ENCODE data around the gene TM9SF4. TPM values are rescaled to one million over a fixed set of nuclear protein-coding genes. Genes with fewer than 3 reads are reported as not detected.

Gene TM9SF4
- total RNA-seq, 2 donors from 2014 or later, result 77.2 to 84.8 TPM

DNA sequence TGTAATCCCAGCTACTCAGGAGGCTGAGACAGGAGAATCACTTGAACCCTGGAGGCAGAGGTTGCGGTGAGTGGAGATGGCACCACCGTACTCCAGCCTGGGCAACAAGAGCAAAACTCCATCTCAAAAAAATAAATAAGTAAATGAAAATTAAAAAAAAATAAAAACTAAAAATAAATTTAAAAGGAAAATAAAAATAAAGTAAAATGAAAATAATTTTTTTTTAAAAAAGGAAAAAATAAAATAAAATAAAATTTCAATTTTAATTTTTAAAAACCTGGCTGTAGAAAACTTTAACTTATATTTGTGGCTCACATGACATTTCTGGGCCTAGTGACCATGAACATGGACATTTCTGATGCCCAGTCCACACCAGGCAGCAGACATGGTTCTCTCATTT lies 41.3 kb upstream of the TM9SF4 start:
- TF ChIP-seq, protein P1, sequence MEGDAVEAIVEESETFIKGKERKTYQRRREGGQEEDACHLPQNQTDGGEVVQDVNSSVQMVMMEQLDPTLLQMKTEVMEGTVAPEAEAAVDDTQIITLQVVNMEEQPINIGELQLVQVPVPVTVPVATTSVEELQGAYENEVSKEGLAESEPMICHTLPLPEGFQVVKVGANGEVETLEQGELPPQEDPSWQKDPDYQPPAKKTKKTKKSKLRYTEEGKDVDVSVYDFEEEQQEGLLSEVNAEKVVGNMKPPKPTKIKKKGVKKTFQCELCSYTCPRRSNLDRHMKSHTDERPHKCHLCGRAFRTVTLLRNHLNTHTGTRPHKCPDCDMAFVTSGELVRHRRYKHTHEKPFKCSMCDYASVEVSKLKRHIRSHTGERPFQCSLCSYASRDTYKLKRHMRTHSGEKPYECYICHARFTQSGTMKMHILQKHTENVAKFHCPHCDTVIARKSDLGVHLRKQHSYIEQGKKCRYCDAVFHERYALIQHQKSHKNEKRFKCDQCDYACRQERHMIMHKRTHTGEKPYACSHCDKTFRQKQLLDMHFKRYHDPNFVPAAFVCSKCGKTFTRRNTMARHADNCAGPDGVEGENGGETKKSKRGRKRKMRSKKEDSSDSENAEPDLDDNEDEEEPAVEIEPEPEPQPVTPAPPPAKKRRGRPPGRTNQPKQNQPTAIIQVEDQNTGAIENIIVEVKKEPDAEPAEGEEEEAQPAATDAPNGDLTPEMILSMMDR (conservative IDR thresholded peaks at IDR 0.05), result no peak
- H3K4me1 ChIP-seq (ENCODE audit: control insufficient read depth, insufficient read depth, low read length), result no peaks in the 10 kb centered on the region
- no peak overlapping the region for H3K4me3 ChIP-seq (ENCODE audit: low read length)
- H3K27me3 Mint-ChIP-seq (ENCODE audit: insufficient read depth), result peaks cover 7% of the 10 kb centered on the region
- DNase-seq, result no peak
- H3K36me3 ChIP-seq (ENCODE audit: control insufficient read depth, insufficient read depth, low read length), result no peaks in the 10 kb centered on the region
- no peak overlapping the region for H3K27ac ChIP-seq (ENCODE audit: low read depth, low read length)
- no CpG with 5 or more reads among the region's 2 CpGs for WGBS, 2 experiments (ENCODE audit: insufficient coverage in 1 of 2, insufficient read length in 1 of 2)
- H3K9me3 ChIP-seq (ENCODE audit: control insufficient read depth, low read length), result no peaks in the 10 kb centered on the region
- H3K9ac ChIP-seq (ENCODE audit: extremely low read depth, low read length, poor library complexity, severe bottlenecking), result no peak overlapping the region
- H3K4me3 Mint-ChIP-seq, result no peak overlapping the region
- H3K9me3 Mint-ChIP-seq, result no peaks in the 10 kb centered on the region
- H3K36me3 Mint-ChIP-seq (ENCODE audit: low read depth), result no peaks in the 10 kb centered on the region
- H3K27me3 ChIP-seq (ENCODE audit: control insufficient read depth, insufficient read depth, low read length, poor library complexity, severe bottlenecking), result no peaks in the 10 kb centered on the region
- no peak overlapping the region for H3K27ac Mint-ChIP-seq
- H3K4me1 Mint-ChIP-seq, result no peaks in the 10 kb centered on the region

DNA sequence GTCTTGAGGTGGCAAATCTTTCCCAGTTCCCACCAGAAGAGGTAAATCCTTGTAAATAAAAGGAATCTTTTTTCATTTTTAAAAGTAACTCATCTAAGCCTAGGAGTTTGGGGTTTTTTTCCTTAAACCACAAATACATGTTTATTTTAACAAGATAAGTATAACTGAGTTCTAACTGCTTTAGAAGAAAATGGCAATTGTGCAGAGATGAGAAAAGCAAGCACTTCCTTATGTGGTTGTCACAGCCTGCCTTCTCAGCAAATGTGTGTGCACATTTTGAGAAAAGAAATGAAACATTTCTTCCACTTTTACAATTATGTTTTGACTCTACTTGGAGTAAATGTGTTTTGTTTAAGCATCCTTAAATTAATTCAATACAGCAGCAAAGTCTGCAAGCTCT lies 39.8 kb upstream of the TM9SF4 start:
- H3K4me1 Mint-ChIP-seq, result no peaks in the 10 kb centered on the region
- no peaks in the 10 kb centered on the region for H3K4me1 ChIP-seq (ENCODE audit: control insufficient read depth, insufficient read depth, low read length)
- H3K27me3 ChIP-seq (ENCODE audit: control insufficient read depth, insufficient read depth, low read length, poor library complexity, severe bottlenecking), result no peaks in the 10 kb centered on the region
- H3K27ac Mint-ChIP-seq, result no peak overlapping the region
- DNase-seq, result no peak
- H3K27me3 Mint-ChIP-seq (ENCODE audit: insufficient read depth), result peaks cover 7% of the 10 kb centered on the region
- no peak overlapping the region for H3K4me3 ChIP-seq (ENCODE audit: low read length)
- H3K4me3 Mint-ChIP-seq, result no peak overlapping the region
- H3K9me3 ChIP-seq (ENCODE audit: control insufficient read depth, low read length), result no peaks in the 10 kb centered on the region
- H3K27ac ChIP-seq (ENCODE audit: low read depth, low read length), result no peak overlapping the region
- H3K36me3 Mint-ChIP-seq (ENCODE audit: low read depth), result no peaks in the 10 kb centered on the region
- no peaks in the 10 kb centered on the region for H3K9me3 Mint-ChIP-seq
- H3K36me3 ChIP-seq (ENCODE audit: control insufficient read depth, insufficient read depth, low read length), result no peaks in the 10 kb centered on the region
- TF ChIP-seq, protein P1 (conservative IDR thresholded peaks at IDR 0.05), result no peak
- H3K9ac ChIP-seq (ENCODE audit: extremely low read depth, low read length, poor library complexity, severe bottlenecking), result no peak overlapping the region

DNA sequence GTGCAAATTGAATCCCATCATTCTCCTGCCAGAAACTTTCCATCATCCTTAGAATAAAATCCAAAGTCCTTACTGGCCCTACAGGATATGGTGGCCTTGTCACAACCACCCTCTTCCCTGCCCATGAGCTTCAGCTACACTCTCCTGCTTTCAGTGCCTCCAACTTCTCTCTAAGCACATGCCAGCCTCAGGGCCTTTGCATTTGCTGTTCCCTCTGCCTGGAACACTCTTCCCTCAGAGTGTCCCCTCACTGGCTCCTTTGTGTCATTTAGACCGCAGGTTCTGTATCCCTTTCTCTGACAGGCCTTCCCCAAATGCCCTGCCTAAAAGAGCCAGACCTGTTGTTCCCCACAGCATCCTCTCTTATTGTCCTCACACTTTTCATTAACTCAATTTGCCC lies 39.2 kb upstream of the TM9SF4 start:
- H3K27me3 Mint-ChIP-seq (ENCODE audit: insufficient read depth), result peaks cover 13% of the 10 kb centered on the region
- no peaks in the 10 kb centered on the region for H3K36me3 Mint-ChIP-seq (ENCODE audit: low read depth)

More for the DNA sequence above, 39.2 kb upstream of the TM9SF4 start:
- no peaks in the 10 kb centered on the region for H3K9me3 Mint-ChIP-seq
- DNase-seq, result no peak
- no peak overlapping the region for H3K27ac Mint-ChIP-seq
- H3K27me3 ChIP-seq (ENCODE audit: control insufficient read depth, insufficient read depth, low read length, poor library complexity, severe bottlenecking), result no peaks in the 10 kb centered on the region
- 92 to 100% methylated on average over 1 of the region's 1 CpG for WGBS, 2 experiments (ENCODE audit: insufficient coverage in 1 of 2, insufficient read length in 1 of 2)
- no peak overlapping the region for H3K27ac ChIP-seq (ENCODE audit: low read depth, low read length)
- no peaks in the 10 kb centered on the region for H3K36me3 ChIP-seq (ENCODE audit: control insufficient read depth, insufficient read depth, low read length)
- no peaks in the 10 kb centered on the region for H3K9me3 ChIP-seq (ENCODE audit: control insufficient read depth, low read length)
- no peak overlapping the region for H3K4me3 Mint-ChIP-seq
- no peaks in the 10 kb centered on the region for H3K4me1 ChIP-seq (ENCODE audit: control insufficient read depth, insufficient read depth, low read length)
- TF ChIP-seq, protein P1 (conservative IDR thresholded peaks at IDR 0.05), result no peak
- no peak overlapping the region for H3K4me3 ChIP-seq (ENCODE audit: low read length)
- no peak overlapping the region for H3K9ac ChIP-seq (ENCODE audit: extremely low read depth, low read length, poor library complexity, severe bottlenecking)
- H3K4me1 Mint-ChIP-seq, result no peaks in the 10 kb centered on the region

Measured in endodermal cell (in vitro differentiated cells).